Endothelial cell of umbilical vein (primary cell): ENCODE data around the gene AGMAT. TPM values are rescaled to one million over a fixed set of nuclear protein-coding genes. Genes with fewer than 3 reads are reported as not detected.

Experiments
- BruUV-seq: library from RNA; stranded (reverse); fragments of 400-500 nt; replicated peaks from 2 replicates; lab custom pipeline; 2021; lab: Mats Ljungman, UMichigan
- CTCF ChIA-PET: fragments of 300-600, 350-600 bp; sonication (Branson Sonifier 250); formaldehyde crosslinking; loops from one replicate; lab custom pipeline; 2021; ENCODE audit warnings: antibody characterized with exemption, inconsistent platforms; lab: Charles Lee
- POLR2A ChIA-PET: fragments of 300-600, 350-600 bp; sonication (Branson Sonifier 250); formaldehyde crosslinking; loops from one replicate; lab custom pipeline; 2021; ENCODE audit warnings: antibody characterized with exemption, inconsistent platforms; lab: Charles Lee
- DNase-seq: peaks from one replicate; pipeline ENCODE4 v3.0.0-alpha.2; 2011; ENCODE audit warnings: low read depth, low spot score
- FAIRE-seq: peaks from 2 replicates; lab custom pipeline; 2011; peaks lifted over from hg19 to GRCh38; lab: Jason Lieb, UNC
- H2AFZ ChIP-seq: 2 replicates; pipeline ENCODE4 v1.6.0; 2012; ENCODE audit warnings: low read depth, low read length, control low read depth, inconsistent platforms
- H3K27ac ChIP-seq: 2 replicates; pipeline ENCODE4 v1.5.1; 2011; ENCODE audit warnings: low read depth, mild to moderate bottlenecking, control low read depth, low read length, moderate library complexity; ENCODE audit not compliant: insufficient read depth
- H3K27me3 ChIP-seq, 2 experiments: 2 replicates each; pipeline versions ENCODE4 v1.6.0 to v1.6.1; 2011; ENCODE audit warnings: low read length in 2 of 2, mixed read lengths in 1 of 2; ENCODE audit not compliant: control insufficient read depth in 2 of 2, insufficient read depth in 2 of 2
- H3K36me3 ChIP-seq, 2 experiments: 2 replicates in 1 of 2; 3 replicates in 1 of 2; pipeline ENCODE4 v1.5.1; 2011; ENCODE audit warnings: low read length in 2 of 2, mild to moderate bottlenecking in 1 of 2, moderate library complexity in 1 of 2; ENCODE audit not compliant: control insufficient read depth in 2 of 2, insufficient read depth in 2 of 2; ENCODE audit errors: extremely low read depth in 1 of 2
- H3K4me1 ChIP-seq: 3 replicates; pipeline ENCODE4 v1.5.1; 2011; ENCODE audit warnings: mild to moderate bottlenecking, low read length; ENCODE audit not compliant: control insufficient read depth, insufficient read depth; ENCODE audit errors: extremely low read depth
- H3K4me2 ChIP-seq: 2 replicates; pipeline ENCODE4 v1.6.1; 2011; ENCODE audit warnings: low read length, control low read depth, mixed read lengths; ENCODE audit not compliant: insufficient read depth
- H3K4me3 ChIP-seq, 3 experiments: fragments of 200-600 bp in 1 of 3; sonication (generic), shearing (Covaris generic) in 1 of 3; replicated peaks in 1 of 3; 2 replicates each; pipeline ENCODE4 v1.5.1; 2011 to 2016; ENCODE audit warnings: control low read depth in 3 of 3, low read length in 3 of 3, mild to moderate bottlenecking in 2 of 3, inconsistent platforms in 1 of 3, low read depth in 1 of 3, moderate library complexity in 1 of 3; ENCODE audit not compliant: insufficient read depth in 1 of 3
- H3K79me2 ChIP-seq: 2 replicates; pipeline ENCODE4 v1.6.0; 2012; ENCODE audit warnings: low read length, inconsistent platforms; ENCODE audit not compliant: control insufficient read depth, insufficient read depth
- H3K9ac ChIP-seq: replicated peaks from 2 replicates; pipeline ENCODE3; 2011; ENCODE audit warnings: low read length, control low read depth; ENCODE audit not compliant: insufficient read depth; ENCODE audit errors: extremely low read depth
- H3K9me1 ChIP-seq: replicated peaks from 3 replicates; pipeline ENCODE4 v1.6.0; 2011; ENCODE audit warnings: mild to moderate bottlenecking, low read length; ENCODE audit not compliant: control insufficient read depth, insufficient read depth; ENCODE audit errors: extremely low read depth
- H3K9me3 ChIP-seq: replicated peaks from 2 replicates; pipeline ENCODE4 v1.5.1; 2012; ENCODE audit warnings: low read length, inconsistent platforms; ENCODE audit not compliant: control insufficient read depth, insufficient read depth
- H4K20me1 ChIP-seq: replicated peaks from 2 replicates; pipeline ENCODE3; 2011; ENCODE audit warnings: mild to moderate bottlenecking, low read length; ENCODE audit not compliant: control insufficient read depth, insufficient read depth; ENCODE audit errors: extremely low read depth
- EZH2 ChIP-seq: IDR thresholded peaks from 2 replicates; pipeline ENCODE4 v1.6.1; 2012; ENCODE audit warnings: borderline replicate concordance, low read depth, mild to moderate bottlenecking, moderate library complexity, low read length, inconsistent platforms; ENCODE audit not compliant: severe bottlenecking
- FOS ChIP-seq: IDR thresholded peaks from 2 replicates; pipeline ENCODE4 v1.6.1; 2011; ENCODE audit warnings: mild to moderate bottlenecking, low read length, moderate library complexity, borderline replicate concordance; ENCODE audit not compliant: insufficient read depth
- GATA2 ChIP-seq: IDR thresholded peaks from 2 replicates; pipeline ENCODE4 v1.7.0; 2011; ENCODE audit warnings: low read depth, mild to moderate bottlenecking, moderate library complexity, mixed read lengths, low read length; ENCODE audit not compliant: insufficient read length, insufficient read depth
- JUN ChIP-seq: IDR thresholded peaks from 2 replicates; pipeline ENCODE4 v1.6.1; 2011; ENCODE audit warnings: borderline replicate concordance, low read depth; ENCODE audit not compliant: insufficient read length, insufficient read depth
- MYC ChIP-seq: IDR thresholded peaks from one replicate; pipeline ENCODE4 v1.6.1; 2011; ENCODE audit warnings: mild to moderate bottlenecking, low read depth, low read length
- POLR2A ChIP-seq: IDR thresholded peaks from 2 replicates; pipeline ENCODE4 v1.6.1; 2012; ENCODE audit warnings: low read depth, mild to moderate bottlenecking, control low read depth, low read length
- POLR2AphosphoS5 ChIP-seq: IDR thresholded peaks from 2 replicates; pipeline ENCODE4 v1.6.1; 2012; ENCODE audit warnings: low read depth, mild to moderate bottlenecking, control low read depth, low read length, moderate library complexity; ENCODE audit not compliant: insufficient read depth
- dilution Hi-C: fragments of 300-500 bp; cut with MboI; formaldehyde crosslinking; loops from one replicate; pipeline ENCODE4 v1.15.0; 2019; ENCODE audit warnings: low sequenced_read_pairs; ENCODE audit not compliant: extremely low pct_ligation_motif_present
- intact Hi-C: fragments of 100-400 bp; cut with micrococcal nuclease; formaldehyde crosslinking; loops from one replicate; pipeline ENCODE4 v1.10.0; 2022
- polyA plus RNA-seq, 4 experiments: library from polyadenylated mRNA; depleted of rRNA in 3 of 4; stranded (reverse) in 3 of 4; unstranded in 1 of 4; fragments of >200 nt; gene quantifications; 2 replicates each; pipeline versions ENCODE4 v1.2.1 to v1.2.3, GENCODE V29; 2011 to 2012; ENCODE audit warnings: missing spikeins in 1 of 4
- total RNA-seq: library from RNA; stranded (reverse); gene quantifications from 2 replicates; pipeline ENCODE4 v1.2.3, GENCODE V29; 2021
- TF ChIP-seq, protein P1 (sequence below), 2 donors: IDR thresholded peaks; 1 replicate in 1 of 2; 2 replicates in 1 of 2; pipeline ENCODE4 v1.5.1; 2011; ENCODE audit warnings: low read length in 2 of 2, mild to moderate bottlenecking in 2 of 2, moderate library complexity in 2 of 2, control low read depth in 1 of 2, inconsistent platforms in 1 of 2, low read depth in 1 of 2; ENCODE audit not compliant: insufficient read depth in 1 of 2; ENCODE audit errors: extremely low read depth in 1 of 2
- TF ChIP-seq, protein P2 (sequence below): IDR thresholded peaks from 2 replicates; pipeline ENCODE4 v1.6.1; 2011; ENCODE audit not compliant: insufficient read depth, insufficient read length

Gene AGMAT
- total and polyA plus RNA-seq, 2 donors (not counting 3 experiments of a cell fraction or from before 2014, with no cell fraction given), result 0.39 to 1.9 TPM

DNA sequence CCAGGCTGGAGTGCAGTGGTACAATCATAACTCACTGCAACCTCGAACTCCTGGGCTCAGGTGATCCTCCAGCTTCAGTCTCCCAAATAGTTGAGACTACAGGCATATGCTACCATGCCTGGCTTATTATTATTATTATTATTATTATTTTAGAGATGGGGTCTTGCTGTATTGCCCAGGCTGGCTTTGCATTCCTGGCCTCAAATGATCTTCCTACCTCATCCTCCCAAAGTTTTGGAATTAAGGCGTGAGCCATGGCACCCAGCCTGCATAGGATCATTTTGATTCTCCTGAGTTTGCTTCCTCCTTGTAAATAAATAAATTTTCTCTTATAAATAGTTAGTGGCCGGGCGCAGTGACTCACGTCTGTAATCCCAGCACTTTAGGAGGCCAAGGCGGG, 38.6 kb upstream of the AGMAT start:
- dilution Hi-C loops (no loop called here), intact Hi-C loops (no loop called here)
- ChIA-PET CTCF (no interaction called here), POLR2A (no interaction called here)
- no peak for TF ChIP-seq JUN
- TF ChIP-seq, protein P1, sequence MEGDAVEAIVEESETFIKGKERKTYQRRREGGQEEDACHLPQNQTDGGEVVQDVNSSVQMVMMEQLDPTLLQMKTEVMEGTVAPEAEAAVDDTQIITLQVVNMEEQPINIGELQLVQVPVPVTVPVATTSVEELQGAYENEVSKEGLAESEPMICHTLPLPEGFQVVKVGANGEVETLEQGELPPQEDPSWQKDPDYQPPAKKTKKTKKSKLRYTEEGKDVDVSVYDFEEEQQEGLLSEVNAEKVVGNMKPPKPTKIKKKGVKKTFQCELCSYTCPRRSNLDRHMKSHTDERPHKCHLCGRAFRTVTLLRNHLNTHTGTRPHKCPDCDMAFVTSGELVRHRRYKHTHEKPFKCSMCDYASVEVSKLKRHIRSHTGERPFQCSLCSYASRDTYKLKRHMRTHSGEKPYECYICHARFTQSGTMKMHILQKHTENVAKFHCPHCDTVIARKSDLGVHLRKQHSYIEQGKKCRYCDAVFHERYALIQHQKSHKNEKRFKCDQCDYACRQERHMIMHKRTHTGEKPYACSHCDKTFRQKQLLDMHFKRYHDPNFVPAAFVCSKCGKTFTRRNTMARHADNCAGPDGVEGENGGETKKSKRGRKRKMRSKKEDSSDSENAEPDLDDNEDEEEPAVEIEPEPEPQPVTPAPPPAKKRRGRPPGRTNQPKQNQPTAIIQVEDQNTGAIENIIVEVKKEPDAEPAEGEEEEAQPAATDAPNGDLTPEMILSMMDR (IDR thresholded peaks at IDR 0.05; ENCODE audit: extremely low read depth in 1 of 2, insufficient read depth in 1 of 2, low read depth in 1 of 2, low read length in 2 of 2), result no peak
- no peak for TF ChIP-seq FOS
- TF ChIP-seq POLR2AphosphoS5, result no peak
- no peak for TF ChIP-seq MYC
- TF ChIP-seq EZH2, result no peak
- TF ChIP-seq, protein P2, sequence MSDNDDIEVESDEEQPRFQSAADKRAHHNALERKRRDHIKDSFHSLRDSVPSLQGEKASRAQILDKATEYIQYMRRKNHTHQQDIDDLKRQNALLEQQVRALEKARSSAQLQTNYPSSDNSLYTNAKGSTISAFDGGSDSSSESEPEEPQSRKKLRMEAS, result no peak
- no peak for TF ChIP-seq POLR2A
- TF ChIP-seq GATA2, result no peak
- peaks cover 21% of the 10 kb centered on the region for H3K4me1 ChIP-seq
- H3K4me3 ChIP-seq, result no peak overlapping the region
- no peaks in the 10 kb centered on the region for H3K9me1 ChIP-seq
- H4K20me1 ChIP-seq, result no peaks in the 10 kb centered on the region
- H3K79me2 ChIP-seq, result peaks cover 88% of the 10 kb centered on the region
- H3K4me2 ChIP-seq, result no peak overlapping the region
- H3K9ac ChIP-seq, result no peak overlapping the region
- FAIRE-seq, result no peak
- no peak overlapping the region for H3K27ac ChIP-seq
- no TSS peak for BruUV-seq
- H2AFZ ChIP-seq, result no peak overlapping the region
- H3K36me3 ChIP-seq, result peaks cover 3 to 8% of the 10 kb centered on the region in 2 experiments
- DNase-seq, result no peak
- H3K9me3 ChIP-seq, result no peaks in the 10 kb centered on the region
- H3K27me3 ChIP-seq, result no peaks in the 10 kb centered on the region
